ENCODE data around the gene KLHL26.

The KLHL26 gene

DNA sequence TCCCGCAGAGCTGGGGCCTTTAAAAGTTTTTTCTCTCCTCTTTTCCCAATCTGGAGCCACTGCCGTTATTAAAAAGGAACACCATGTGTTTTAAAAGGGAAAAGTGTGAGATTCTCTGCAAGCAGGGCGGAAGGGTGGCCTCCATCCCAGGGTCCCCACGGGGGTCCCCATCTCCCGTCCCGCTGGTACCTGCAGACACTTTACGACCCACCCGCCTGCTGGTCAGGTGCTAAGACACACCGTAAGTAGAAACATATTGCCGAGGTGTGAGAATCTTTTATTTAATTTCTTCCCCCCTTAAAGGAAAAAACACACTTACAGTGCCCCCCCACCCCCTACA is 32.0 kb upstream of the KLHL26 start:
- H3K79me2 ChIP-seq (ENCODE audit: insufficient read depth, low read length), result no peaks in the 10 kb centered on the region
- H3K4me3 ChIP-seq (ENCODE audit: low read depth in 1 of 2, low read length in 2 of 2), result no peak overlapping the region
- H3K4me2 ChIP-seq (ENCODE audit: insufficient read depth, low read length), result no peak overlapping the region

GRCh38 chr19:18605196-18605545 is 31.7 kb upstream of the KLHL26 start:
- Histone ChIP-seq H3K4me1 (ENCODE audit: insufficient read depth, low read length) (no peaks in the 10 kb centered on the region), H3K27me3 (ENCODE audit: insufficient read depth, low read length, poor library complexity) (peaks cover 19% of the 10 kb centered on the region), H3K79me2 (ENCODE audit: insufficient read depth, low read length) (no peaks in the 10 kb centered on the region), H2AFZ (ENCODE audit: low read depth, low read length) (no peak overlapping the region), H3K9ac (ENCODE audit: low read depth, low read length) (no peak overlapping the region), H3K36me3 (ENCODE audit: insufficient read depth, low read length) (no peaks in the 10 kb centered on the region), H4K20me1 (ENCODE audit: insufficient read depth, low read length) (no peaks in the 10 kb centered on the region; the same call in 1 of the 2 replicates), H3K9me3 (ENCODE audit: insufficient read depth, low read length, severe bottlenecking) (no peaks in the 10 kb centered on the region), H3K27ac (ENCODE audit: low read length) (no peak overlapping the region), H3K4me3 (ENCODE audit: low read depth in 1 of 2, low read length in 2 of 2) (no peak overlapping the region), H3K4me2 (ENCODE audit: insufficient read depth, low read length) (no peak overlapping the region)
- DNase-seq, result no peak
- no peak for ATAC-seq (ENCODE audit: insufficient read depth, low read depth)
- TF ChIP-seq, protein P1, sequence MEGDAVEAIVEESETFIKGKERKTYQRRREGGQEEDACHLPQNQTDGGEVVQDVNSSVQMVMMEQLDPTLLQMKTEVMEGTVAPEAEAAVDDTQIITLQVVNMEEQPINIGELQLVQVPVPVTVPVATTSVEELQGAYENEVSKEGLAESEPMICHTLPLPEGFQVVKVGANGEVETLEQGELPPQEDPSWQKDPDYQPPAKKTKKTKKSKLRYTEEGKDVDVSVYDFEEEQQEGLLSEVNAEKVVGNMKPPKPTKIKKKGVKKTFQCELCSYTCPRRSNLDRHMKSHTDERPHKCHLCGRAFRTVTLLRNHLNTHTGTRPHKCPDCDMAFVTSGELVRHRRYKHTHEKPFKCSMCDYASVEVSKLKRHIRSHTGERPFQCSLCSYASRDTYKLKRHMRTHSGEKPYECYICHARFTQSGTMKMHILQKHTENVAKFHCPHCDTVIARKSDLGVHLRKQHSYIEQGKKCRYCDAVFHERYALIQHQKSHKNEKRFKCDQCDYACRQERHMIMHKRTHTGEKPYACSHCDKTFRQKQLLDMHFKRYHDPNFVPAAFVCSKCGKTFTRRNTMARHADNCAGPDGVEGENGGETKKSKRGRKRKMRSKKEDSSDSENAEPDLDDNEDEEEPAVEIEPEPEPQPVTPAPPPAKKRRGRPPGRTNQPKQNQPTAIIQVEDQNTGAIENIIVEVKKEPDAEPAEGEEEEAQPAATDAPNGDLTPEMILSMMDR (IDR thresholded peaks at IDR 0.05; ENCODE audit: borderline replicate concordance, extremely low read depth, low read length, poor library complexity, severe bottlenecking), result no peak
- no peak for TF ChIP-seq EZH2 (IDR thresholded peaks at IDR 0.05; ENCODE audit: borderline replicate concordance, low read depth, low read length, severe bottlenecking)

More for the DNA sequence above, 32.0 kb upstream of the KLHL26 start:
- H3K9ac ChIP-seq (ENCODE audit: low read depth, low read length), result no peak overlapping the region
- no peaks in the 10 kb centered on the region for H3K36me3 ChIP-seq (ENCODE audit: insufficient read depth, low read length)
- no peak for ATAC-seq (ENCODE audit: insufficient read depth, low read depth)
- no peak overlapping the region for H3K27ac ChIP-seq (ENCODE audit: low read length)
- H3K27me3 ChIP-seq (ENCODE audit: insufficient read depth, low read length, poor library complexity), result peaks cover 15% of the 10 kb centered on the region
- no peaks in the 10 kb centered on the region; the same call in 1 of the 2 replicates for H4K20me1 ChIP-seq (ENCODE audit: insufficient read depth, low read length)
- no peak for TF ChIP-seq EZH2 (IDR thresholded peaks at IDR 0.05; ENCODE audit: borderline replicate concordance, low read depth, low read length, severe bottlenecking)
- TF ChIP-seq, protein P1 (IDR thresholded peaks at IDR 0.05; ENCODE audit: borderline replicate concordance, extremely low read depth, low read length, poor library complexity, severe bottlenecking), result no peak
- no peaks in the 10 kb centered on the region for H3K9me3 ChIP-seq (ENCODE audit: insufficient read depth, low read length, severe bottlenecking)
- no peaks in the 10 kb centered on the region for H3K4me1 ChIP-seq (ENCODE audit: insufficient read depth, low read length)
- no peak overlapping the region for H2AFZ ChIP-seq (ENCODE audit: low read depth, low read length)
- no peak for DNase-seq

DNA sequence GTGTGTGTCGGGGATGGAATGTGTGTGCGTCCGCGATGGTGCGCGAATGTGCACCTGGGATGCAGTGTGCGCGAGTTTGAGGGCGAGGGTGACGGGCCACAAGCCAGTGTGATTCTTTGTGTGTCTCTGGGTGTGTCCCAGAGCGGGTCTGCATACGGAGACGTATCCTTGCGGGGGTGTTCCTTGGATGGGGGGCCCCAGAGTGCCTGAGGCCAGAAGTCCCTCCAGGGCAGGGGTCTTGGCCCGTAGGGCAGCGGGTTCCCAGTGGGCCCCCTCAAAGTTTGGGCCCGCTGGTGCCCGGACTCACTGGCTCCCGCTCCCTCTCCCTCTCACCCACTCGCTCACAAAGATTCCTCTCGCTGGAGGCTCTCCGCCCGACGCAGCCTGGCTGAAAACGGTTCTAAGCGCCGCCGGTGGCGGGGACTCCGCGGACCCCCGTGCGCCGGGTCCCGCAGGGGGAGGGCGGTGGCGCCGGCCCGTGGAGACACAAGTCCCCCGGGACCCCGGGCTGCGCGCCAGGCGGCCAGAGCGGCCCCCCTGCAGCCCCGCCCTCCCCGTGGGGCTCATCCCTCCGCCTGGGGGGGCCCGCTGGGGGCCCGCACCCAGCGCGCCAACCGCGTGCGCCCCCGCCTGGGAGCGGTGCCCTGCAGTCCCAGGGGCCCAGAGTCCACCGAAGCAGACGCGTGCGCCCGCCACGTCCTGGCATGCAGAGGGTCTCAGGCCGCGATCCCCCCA is 31.1 kb upstream of the KLHL26 start:
- TF ChIP-seq, protein P1 (IDR thresholded peaks at IDR 0.05; ENCODE audit: borderline replicate concordance, extremely low read depth, low read length, poor library complexity, severe bottlenecking), result no peak
- no peak for TF ChIP-seq EZH2 (IDR thresholded peaks at IDR 0.05; ENCODE audit: borderline replicate concordance, low read depth, low read length, severe bottlenecking)
- H3K4me2 ChIP-seq (ENCODE audit: insufficient read depth, low read length), result no peak overlapping the region
- H2AFZ ChIP-seq (ENCODE audit: low read depth, low read length), result no peak overlapping the region
- no peak for DNase-seq
- H3K27me3 ChIP-seq (ENCODE audit: insufficient read depth, low read length, poor library complexity), result peaks cover 22% of the 10 kb centered on the region
- no peak overlapping the region for H3K9ac ChIP-seq (ENCODE audit: low read depth, low read length)
- H3K9me3 ChIP-seq (ENCODE audit: insufficient read depth, low read length, severe bottlenecking), result no peaks in the 10 kb centered on the region
- no peaks in the 10 kb centered on the region for H3K4me1 ChIP-seq (ENCODE audit: insufficient read depth, low read length)
- H3K79me2 ChIP-seq (ENCODE audit: insufficient read depth, low read length), result no peaks in the 10 kb centered on the region
- ATAC-seq (ENCODE audit: insufficient read depth, low read depth), result no peak
- H3K4me3 ChIP-seq (ENCODE audit: low read depth in 1 of 2, low read length in 2 of 2), result no peak overlapping the region
- no peaks in the 10 kb centered on the region; the same call in 1 of the 2 replicates for H4K20me1 ChIP-seq (ENCODE audit: insufficient read depth, low read length)
- no peaks in the 10 kb centered on the region for H3K36me3 ChIP-seq (ENCODE audit: insufficient read depth, low read length)
- no peak overlapping the region for H3K27ac ChIP-seq (ENCODE audit: low read length)

Data from DND-41 (cell line).